ENCODE measurements around the gene RFC2. TPM values are rescaled to one million over a fixed set of nuclear protein-coding genes. Genes with fewer than 3 reads are reported as not detected.

The RFC2 gene
- total RNA-seq, 3 donors from 2014 or later (not counting 1 experiment from before 2014, with no cell fraction given) = 16.9 to 26.5 (median 20.5) TPM

GRCh38 chr7:74289018-74289658 is 34.9 kb upstream of the RFC2 start, which contains the start of gene CLIP2:
Gene CLIP2 (plus strand): TSS chr7:74289407. CDS start chr7:74317547, 28,140 bp downstream.
- Histone ChIP-seq H3K27ac (ENCODE audit: low read length) (no peak within 1 kb of the TSS), H3K4me1 (ENCODE audit: control insufficient read depth, insufficient read depth, low read length) (peaks cover 51% of the 10 kb centered on the region), H3K9me3 (ENCODE audit: control insufficient read depth, insufficient read depth, low read length) (no peaks in the 10 kb centered on the region), H3K36me3 (ENCODE audit: control insufficient read depth, insufficient read depth, low read length) (no peaks in the 10 kb centered on the region), H3K4me3 (ENCODE audit: low read length) (peak within 1 kb of the TSS; percentile 32), H3K27me3 (ENCODE audit: control insufficient read depth, insufficient read depth, low read length) (no peaks in the 10 kb centered on the region)
- intact Hi-C loops (cut with micrococcal nuclease) = loop anchor here (1.0 kb wide), 1 partner anchor 19 kb away; no protein-coding TSS in a partner anchor
- Mint-ChIP-seq H3K27me3 (ENCODE audit: low read depth in 2 of 2) (peaks cover 0 to 3% of the 10 kb centered on the region in 2 donors), H3K4me1 (peaks cover 34 to 44% of the 10 kb centered on the region in 2 donors), H3K4me3 (peak within 1 kb of the TSS; percentile 90), H3K27ac (peak within 1 kb of the TSS; percentile 57 to 85), H3K9me3 (no peaks in the 10 kb centered on the region), H3K36me3 (no peaks in the 10 kb centered on the region)
- DNase-seq (peak; percentile 62 to 86), ATAC-seq (peak; percentile 80 to 86 (median 81))
- under 1% methylated on average over 67 of the region's 67 CpGs for WGBS (ENCODE audit: insufficient coverage)
- no peak for TF ChIP-seq CTCF (IDR thresholded peaks at IDR 0.05)

- peaks cover 29 to 39% of the 10 kb centered on the region in 2 donors for H3K4me1 Mint-ChIP-seq
- peak overlapping the region; percentile 90 for H3K4me3 Mint-ChIP-seq
- peak in 1 of 2 donors; percentile 24 for DNase-seq
- peaks cover 0 to 7% of the 10 kb centered on the region in 2 donors for H3K27me3 Mint-ChIP-seq (ENCODE audit: low read depth in 2 of 2)
- intact Hi-C loops (cut with micrococcal nuclease) = no loop called here
- no peak for TF ChIP-seq CTCF (IDR thresholded peaks at IDR 0.05)
- H3K4me3 ChIP-seq (ENCODE audit: low read length) = no peak overlapping the region
- peak overlapping the region; percentile 57 to 85 for H3K27ac Mint-ChIP-seq
- H3K27me3 ChIP-seq (ENCODE audit: control insufficient read depth, insufficient read depth, low read length) = no peaks in the 10 kb centered on the region
- no peaks in the 10 kb centered on the region for H3K9me3 ChIP-seq (ENCODE audit: control insufficient read depth, insufficient read depth, low read length)
- no peaks in the 10 kb centered on the region for H3K9me3 Mint-ChIP-seq
- H3K4me1 ChIP-seq (ENCODE audit: control insufficient read depth, insufficient read depth, low read length) = peaks cover 46% of the 10 kb centered on the region
- H3K36me3 ChIP-seq (ENCODE audit: control insufficient read depth, insufficient read depth, low read length) = no peaks in the 10 kb centered on the region
- ATAC-seq = no peak
- H3K36me3 Mint-ChIP-seq = no peaks in the 10 kb centered on the region
- 28% methylated on average over 19 of the region's 20 CpGs for WGBS (ENCODE audit: insufficient coverage)
- no peak overlapping the region for H3K27ac ChIP-seq (ENCODE audit: low read length)
Observed at GRCh38 chr7:74288034-74288881, 34.1 kb upstream of the RFC2 start.

DNA sequence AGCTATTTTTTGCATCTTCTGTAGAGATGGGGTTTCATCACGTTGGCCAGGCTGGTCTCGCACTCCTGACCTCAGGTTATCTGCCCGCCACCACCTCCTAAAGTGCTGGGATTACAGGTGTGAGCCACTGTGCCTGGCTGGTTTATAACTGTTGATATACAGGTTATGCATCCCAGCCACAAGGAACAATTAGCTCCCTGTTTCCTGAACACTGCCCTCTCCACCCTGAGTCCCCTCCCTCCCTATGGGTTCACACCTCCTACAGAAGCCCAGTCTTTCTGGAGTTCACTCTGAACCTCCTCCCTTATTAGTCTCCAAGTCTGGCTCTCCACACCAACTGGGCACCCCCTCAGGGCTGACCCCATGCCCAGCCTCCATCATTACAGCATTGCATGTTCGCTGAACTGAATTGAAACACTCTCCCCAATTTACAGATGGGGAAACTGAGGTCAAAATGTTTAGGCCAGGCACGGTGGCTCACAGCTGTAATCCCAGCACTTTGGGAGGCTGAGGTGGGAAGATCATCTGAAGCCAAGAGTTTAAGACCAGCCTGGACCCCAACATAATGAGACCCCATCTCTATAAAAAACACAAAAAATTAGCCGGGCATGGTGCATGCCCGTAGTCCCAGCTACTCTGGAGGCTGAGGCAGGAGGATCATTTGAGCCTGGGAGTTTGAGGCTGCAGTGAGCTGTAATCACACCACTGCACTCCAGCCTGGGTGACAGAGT is 33.3 kb upstream of the RFC2 start:
- H3K4me1 Mint-ChIP-seq = peaks cover 24 to 33% of the 10 kb centered on the region in 2 donors
- no peaks in the 10 kb centered on the region for H3K36me3 Mint-ChIP-seq
- Histone ChIP-seq H3K27ac (ENCODE audit: low read length) (no peak overlapping the region), H3K4me3 (ENCODE audit: low read length) (no peak overlapping the region), H3K36me3 (ENCODE audit: control insufficient read depth, insufficient read depth, low read length) (no peaks in the 10 kb centered on the region), H3K27me3 (ENCODE audit: control insufficient read depth, insufficient read depth, low read length) (peaks cover 2% of the 10 kb centered on the region), H3K9me3 (ENCODE audit: control insufficient read depth, insufficient read depth, low read length) (no peaks in the 10 kb centered on the region), H3K4me1 (ENCODE audit: control insufficient read depth, insufficient read depth, low read length) (peaks cover 44% of the 10 kb centered on the region)
- 67% methylated on average over 7 of the region's 7 CpGs for WGBS (ENCODE audit: insufficient coverage)
- no peak for DNase-seq
- ATAC-seq = no peak
- H3K27me3 Mint-ChIP-seq (ENCODE audit: low read depth in 2 of 2) = peaks cover 0 to 8% of the 10 kb centered on the region in 2 donors
- H3K4me3 Mint-ChIP-seq = peak overlapping the region; percentile 90
- peak overlapping the region in 1 of 2 donors; percentile 85 for H3K27ac Mint-ChIP-seq
- no peak for TF ChIP-seq CTCF (IDR thresholded peaks at IDR 0.05)
- H3K9me3 Mint-ChIP-seq = no peaks in the 10 kb centered on the region
- intact Hi-C loops (cut with micrococcal nuclease) = no loop called here

Measured in natural killer cell (primary cell).